A673 (cell line): Measurements from ENCODE around the gene VSTM4. TPM values are rescaled to one million over a fixed set of nuclear protein-coding genes. Genes with fewer than 3 reads are reported as not detected.

Experiments used
- BruUV-seq: library from RNA; stranded (reverse); fragments of 400-500 nt; replicated peaks from 2 replicates; lab custom pipeline; 2021; lab: Mats Ljungman, UMichigan
- CTCF ChIA-PET: fragments of 300-600 bp; sonication (Branson Sonifier 250); formaldehyde crosslinking; loops from one replicate; lab custom pipeline; 2022; ENCODE audit warnings: antibody characterized with exemption; lab: Charles Lee
- POLR2A ChIA-PET: fragments of 300-600 bp; sonication (Branson Sonifier 250); formaldehyde crosslinking; loops from one replicate; lab custom pipeline; 2022; ENCODE audit warnings: antibody characterized with exemption; ENCODE audit not compliant: low non-redundant PET; lab: Charles Lee
- DNase-seq: peaks from one replicate; pipeline ENCODE4 v3.0.0-alpha.2; 2015; ENCODE audit warnings: low spot score
- H3K27ac ChIP-seq: fragments of 200-600 bp; sonication (generic); 2 replicates; pipeline ENCODE4 v1.5.1; 2016; ENCODE audit warnings: mixed run types, low read depth, mild to moderate bottlenecking, mixed read lengths, antibody characterized with exemption, low read length; ENCODE audit not compliant: poor library complexity, severe bottlenecking
- H3K27me3 ChIP-seq: fragments of 200-600 bp; sonication (generic); replicated peaks from 2 replicates; pipeline ENCODE4 v1.6.1; 2017; ENCODE audit warnings: mixed run types, low read depth, mild to moderate bottlenecking, mixed read lengths, antibody characterized with exemption, low read length; ENCODE audit not compliant: insufficient read depth, poor library complexity
- H3K36me3 ChIP-seq: fragments of 200-600 bp; sonication (generic); 2 replicates; pipeline ENCODE4 v1.6.1; 2016; ENCODE audit warnings: mixed run types, mild to moderate bottlenecking, mixed read lengths, antibody characterized with exemption, low read length; ENCODE audit not compliant: insufficient read depth, poor library complexity, severe bottlenecking
- H3K4me1 ChIP-seq: fragments of 200-600 bp; sonication (generic); 2 replicates; pipeline ENCODE4 v1.6.1; 2017; ENCODE audit warnings: mixed run types, mild to moderate bottlenecking, mixed read lengths, antibody characterized with exemption, low read length; ENCODE audit not compliant: insufficient read depth, poor library complexity, severe bottlenecking
- H3K4me3 ChIP-seq: fragments of 200-600 bp; sonication (generic); 2 replicates; pipeline ENCODE4 v1.5.1; 2016; ENCODE audit warnings: low read depth, mixed run types, mild to moderate bottlenecking, mixed read lengths, low read length; ENCODE audit not compliant: poor library complexity, severe bottlenecking
- H3K9me3 ChIP-seq: fragments of 200-600 bp; sonication (generic); 2 replicates; pipeline ENCODE4 v1.6.1; 2016; ENCODE audit warnings: mixed run types, low read depth, mild to moderate bottlenecking, mixed read lengths, antibody characterized with exemption, low read length; ENCODE audit not compliant: poor library complexity, severe bottlenecking
- CTCF ChIP-seq: fragments of 300-800, 200-600 bp; sonication (generic); conservative IDR thresholded peaks from 2 replicates; pipeline ENCODE4 v1.5.1; 2017; ENCODE audit warnings: low read depth, mild to moderate bottlenecking, antibody characterized with exemption, low read length, moderate library complexity, mixed read lengths
- EZH2 ChIP-seq: fragments of 200-600 bp; sonication (generic); IDR thresholded peaks from 2 replicates; pipeline ENCODE4 v1.6.1; 2017; ENCODE audit warnings: borderline replicate concordance, low read depth, mild to moderate bottlenecking, mixed read lengths, antibody characterized with exemption, low read length; ENCODE audit not compliant: poor library complexity, severe bottlenecking
- intact Hi-C: fragments of 100-400 bp; cut with micrococcal nuclease; formaldehyde crosslinking; loops from one replicate; pipeline ENCODE4 v1.10.0; 2022; ENCODE audit not compliant: unreplicated experiment
- total RNA-seq: library from RNA; stranded (reverse); gene quantifications from 2 replicates; pipeline ENCODE4 v1.2.3, GENCODE V29; 2021

Gene VSTM4
- total RNA-seq, 1 experiment from 2014 or later, result 0.11 TPM

- no peak for DNase-seq
- H3K4me1 ChIP-seq, result no peaks in the 10 kb centered on the region
- TF ChIP-seq EZH2, result no peak
- no peak for TF ChIP-seq CTCF
- H3K36me3 ChIP-seq, result no peaks in the 10 kb centered on the region
- no TSS peak for BruUV-seq
- H3K9me3 ChIP-seq, result no peaks in the 10 kb centered on the region
- POLR2A ChIA-PET, result no interaction called here
- no peaks in the 10 kb centered on the region for H3K27me3 ChIP-seq
- intact Hi-C loops, result no loop called here
- H3K4me3 ChIP-seq, result no peak overlapping the region
- CTCF ChIA-PET, result no interaction called here
- no peak overlapping the region for H3K27ac ChIP-seq
Measured at GRCh38 chr10:49132362-49132737, 17.0 kb upstream of the VSTM4 start.

- no TSS peak for BruUV-seq
- TF ChIP-seq EZH2 (no peak), CTCF (no peak)
- CTCF ChIA-PET, result no interaction called here
Measured at GRCh38 chr10:49131507-49132361, 16.4 kb upstream of the VSTM4 start.

GRCh38 chr10:49129376-49129775, 14.1 kb upstream of the VSTM4 start:
- ChIA-PET POLR2A (no interaction called here), CTCF (no interaction called here)
- intact Hi-C loops, result no loop called here
- no peak overlapping the region for H3K4me3 ChIP-seq
- no peaks in the 10 kb centered on the region for H3K27me3 ChIP-seq
- no peak for DNase-seq
- H3K36me3 ChIP-seq, result no peaks in the 10 kb centered on the region
- TF ChIP-seq EZH2, result no peak
- TF ChIP-seq CTCF, result no peak
- H3K9me3 ChIP-seq, result no peaks in the 10 kb centered on the region
- H3K27ac ChIP-seq, result no peak overlapping the region
- no TSS peak for BruUV-seq
- no peaks in the 10 kb centered on the region for H3K4me1 ChIP-seq

More at GRCh38 chr10:49131507-49132361, 16.4 kb upstream of the VSTM4 start:
- Histone ChIP-seq H3K27ac (no peak overlapping the region), H3K27me3 (no peaks in the 10 kb centered on the region), H3K36me3 (no peaks in the 10 kb centered on the region), H3K9me3 (no peaks in the 10 kb centered on the region), H3K4me1 (no peaks in the 10 kb centered on the region), H3K4me3 (no peak overlapping the region)
- POLR2A ChIA-PET, result no interaction called here
- intact Hi-C loops, result no loop called here
- no peak for DNase-seq
